Small intestine (tissue), 7 donors: Measurements from ENCODE around the gene CRYGC. TPM values are rescaled to one million over a fixed set of nuclear protein-coding genes. Genes with fewer than 3 reads are reported as not detected.

Source experiments
- DNase-seq, 2 donors: peaks; one replicate each; pipeline versions ENCODE4 v3.0.0 to v3.0.0-alpha.2; 2013
- FAIRE-seq: peaks from 2 replicates; lab custom pipeline; 2012; peaks lifted over from hg19 to GRCh38; lab: Jason Lieb, UNC
- H3K27ac ChIP-seq, 3 donors: one replicate each; pipeline ENCODE4 v1.5.1; 2013; ENCODE audit warnings: low read length in 2 of 3, mild to moderate bottlenecking in 2 of 3, control low read depth in 1 of 3, inconsistent platforms in 1 of 3, low read depth in 1 of 3, moderate library complexity in 1 of 3
- H3K27me3 ChIP-seq, 3 donors: one replicate each; pipeline ENCODE4 v1.6.1; 2013; ENCODE audit warnings: low read length in 3 of 3, inconsistent platforms in 1 of 3; ENCODE audit not compliant: control insufficient read depth in 3 of 3, insufficient read depth in 3 of 3
- H3K36me3 ChIP-seq, 3 donors: one replicate each; pipeline ENCODE4 v1.6.1; 2013; ENCODE audit warnings: low read length in 3 of 3, inconsistent platforms in 1 of 3, low read depth in 1 of 3, mild to moderate bottlenecking in 1 of 3, moderate library complexity in 1 of 3; ENCODE audit not compliant: control insufficient read depth in 3 of 3, insufficient read depth in 2 of 3
- H3K4me1 ChIP-seq, 3 donors: one replicate each; pipeline ENCODE4 v1.6.1; 2013; ENCODE audit warnings: low read length in 2 of 3, inconsistent platforms in 1 of 3, low read depth in 1 of 3, mild to moderate bottlenecking in 1 of 3, moderate library complexity in 1 of 3; ENCODE audit not compliant: control insufficient read depth in 3 of 3, insufficient read depth in 2 of 3
- H3K4me3 ChIP-seq, 3 donors: one replicate each; pipeline ENCODE4 v1.5.1; 2013; ENCODE audit warnings: low read length in 3 of 3, control low read depth in 1 of 3, inconsistent platforms in 1 of 3, low read depth in 1 of 3, mild to moderate bottlenecking in 1 of 3, moderate library complexity in 1 of 3
- H3K9me3 ChIP-seq, 2 donors: one replicate each; pipeline ENCODE4 v1.6.1; 2013; ENCODE audit warnings: low read depth in 1 of 2, low read length in 1 of 2; ENCODE audit not compliant: control insufficient read depth in 2 of 2, insufficient read depth in 1 of 2
- WGBS, 3 donors: extraction: QIAGEN DNeasy Blood & Tissue Kit; methylation state at CpG; one replicate each; pipeline ENCODE4 v1.1.7; 2013; 5-methylcytosine and 5-hydroxymethylcytosine counted together
- polyA plus RNA-seq, 4 donors: library from polyadenylated mRNA; stranded (reverse) in 3 of 4; unstranded in 1 of 4; fragments of 200-250 nt in 3 of 4; fragments of 120-200 nt in 1 of 4; gene quantifications; one replicate each; pipeline versions ENCODE4 v1.2.1 to v1.2.3, GENCODE V29; 2013
- donor health status: healthy with polysubstance abuse.
- donor health status: control.
- donor health status: control.
- donor health status: Bipolar disorder and iron deficiency.
- donor health status: healthy.

CRYGC gene
- polyA plus RNA-seq, 4 donors, result not detected

GRCh38 chr2:208097313-208097712 is 32.3 kb downstream of the CRYGC start:
- WGBS, 3 donors, result 72 to 77% (median 73%) methylated on average over 3 of the region's 3 CpGs
- Histone ChIP-seq H3K27ac (no peak overlapping the region), H3K9me3 (no peaks in the 10 kb centered on the region), H3K4me3 (no peak overlapping the region), H3K4me1 (no peaks in the 10 kb centered on the region), H3K36me3 (no peaks in the 10 kb centered on the region), H3K27me3 (no peaks in the 10 kb centered on the region)
- no peak for DNase-seq
- FAIRE-seq, result no peak

- Histone ChIP-seq H3K4me3 (no peak overlapping the region), H3K36me3 (no peaks in the 10 kb centered on the region), H3K4me1 (peaks cover 0 to 2% (median 0%) of the 10 kb centered on the region in 3 donors), H3K9me3 (no peaks in the 10 kb centered on the region), H3K27ac (no peak overlapping the region), H3K27me3 (no peaks in the 10 kb centered on the region)
- no peak for FAIRE-seq
- 77 to 89% (median 79%) methylated on average over 3 of the region's 3 CpGs for WGBS, 3 donors
- DNase-seq, result no peak
Observed at GRCh38 chr2:208096080-208096479, 33.5 kb downstream of the CRYGC start.

GRCh38 chr2:208093128-208093527 is 36.5 kb downstream of the CRYGC start:
- peaks cover 0 to 2% (median 0%) of the 10 kb centered on the region in 3 donors for H3K4me1 ChIP-seq
- H3K27ac ChIP-seq, result no peak overlapping the region
- no peak for FAIRE-seq
- no peak overlapping the region for H3K4me3 ChIP-seq
- no peak for DNase-seq
- H3K9me3 ChIP-seq, result peaks cover 0 to 4% of the 10 kb centered on the region in 2 donors
- H3K27me3 ChIP-seq, result no peaks in the 10 kb centered on the region
- no peaks in the 10 kb centered on the region for H3K36me3 ChIP-seq

DNA sequence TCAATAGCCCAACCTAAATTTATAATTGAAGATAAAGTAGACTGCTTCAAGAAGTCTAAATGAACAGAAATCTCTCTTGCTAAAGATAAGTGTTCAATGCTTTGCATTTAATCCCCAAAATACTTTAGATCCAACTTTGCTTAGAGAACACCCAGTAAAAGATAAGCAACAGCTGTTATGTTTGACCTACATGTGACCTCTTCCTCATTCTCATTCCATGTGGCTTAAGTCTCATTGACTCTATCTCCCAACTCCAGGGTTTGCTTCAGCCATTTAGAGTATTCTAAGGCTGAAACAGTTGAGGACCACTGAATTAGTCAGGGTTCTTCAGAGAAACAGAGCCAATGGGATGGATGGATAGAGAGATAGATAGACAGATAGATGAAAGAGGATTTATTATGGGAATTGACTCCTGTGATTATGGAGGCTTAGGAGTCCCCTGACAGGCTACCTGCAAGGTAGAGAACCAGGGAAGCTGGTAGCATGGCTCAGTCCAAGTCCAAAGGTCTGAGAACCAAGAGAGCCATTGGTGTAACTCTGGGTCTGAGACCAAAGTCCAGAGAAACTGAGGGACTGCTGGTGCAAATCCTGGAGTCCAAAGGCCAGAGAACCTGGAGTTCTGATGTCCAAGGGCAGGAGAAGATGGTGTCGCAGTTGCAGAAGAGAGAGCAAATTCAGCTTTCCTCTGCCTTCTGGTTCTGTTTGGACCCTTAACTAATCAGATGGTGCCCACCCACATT is 37.4 kb downstream of the CRYGC start:
- no peak overlapping the region for H3K4me3 ChIP-seq
- peaks cover 0 to 4% of the 10 kb centered on the region in 2 donors for H3K9me3 ChIP-seq
- no peaks in the 10 kb centered on the region for H3K27me3 ChIP-seq
- H3K4me1 ChIP-seq, result peaks cover 0 to 2% (median 0%) of the 10 kb centered on the region in 3 donors
- DNase-seq, result peak; percentile 6 to 84
- H3K36me3 ChIP-seq, result no peaks in the 10 kb centered on the region
- no peak for FAIRE-seq
- H3K27ac ChIP-seq, result no peak overlapping the region
- 58 to 97% (median 83%) methylated on average over 1 of the region's 1 CpG for WGBS, 3 donors

DNA sequence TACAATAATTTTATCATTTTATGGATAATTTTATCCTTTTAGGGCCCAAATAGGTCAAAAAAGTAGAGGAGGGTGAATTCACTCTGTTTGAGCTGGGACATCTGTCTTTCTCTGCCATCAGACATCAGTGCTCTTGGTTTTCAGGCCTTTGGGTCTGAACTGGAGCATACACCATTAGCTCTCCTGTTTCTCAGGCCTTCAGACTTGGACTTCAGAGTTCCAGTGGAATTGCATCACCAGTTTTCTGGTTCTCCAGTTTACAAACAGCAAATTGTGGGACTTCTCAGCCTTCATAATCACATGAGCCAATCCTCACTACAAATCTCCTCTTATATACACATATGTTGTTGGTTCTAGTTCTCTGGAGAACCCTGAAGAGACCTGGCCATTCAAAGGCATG is 39.2 kb downstream of the CRYGC start:
- DNase-seq, result no peak
- H3K4me3 ChIP-seq, result no peak overlapping the region
- peaks cover 0 to 4% of the 10 kb centered on the region in 2 donors for H3K9me3 ChIP-seq
- H3K27ac ChIP-seq, result no peak overlapping the region
- peaks cover 0 to 2% (median 0%) of the 10 kb centered on the region in 3 donors for H3K4me1 ChIP-seq
- H3K36me3 ChIP-seq, result no peaks in the 10 kb centered on the region
- no peaks in the 10 kb centered on the region for H3K27me3 ChIP-seq
- no peak for FAIRE-seq

GRCh38 chr2:208086029-208086428 is 43.6 kb downstream of the CRYGC start:
- no peak for DNase-seq
- Histone ChIP-seq H3K27ac (no peak overlapping the region), H3K9me3 (peaks cover 0 to 4% of the 10 kb centered on the region in 2 donors), H3K4me3 (no peak overlapping the region), H3K36me3 (no peaks in the 10 kb centered on the region), H3K27me3 (no peaks in the 10 kb centered on the region), H3K4me1 (no peaks in the 10 kb centered on the region)
- no peak for FAIRE-seq
- WGBS, 3 donors, result 56 to 68% (median 57%) methylated on average over 1 of the region's 1 CpG

DNA sequence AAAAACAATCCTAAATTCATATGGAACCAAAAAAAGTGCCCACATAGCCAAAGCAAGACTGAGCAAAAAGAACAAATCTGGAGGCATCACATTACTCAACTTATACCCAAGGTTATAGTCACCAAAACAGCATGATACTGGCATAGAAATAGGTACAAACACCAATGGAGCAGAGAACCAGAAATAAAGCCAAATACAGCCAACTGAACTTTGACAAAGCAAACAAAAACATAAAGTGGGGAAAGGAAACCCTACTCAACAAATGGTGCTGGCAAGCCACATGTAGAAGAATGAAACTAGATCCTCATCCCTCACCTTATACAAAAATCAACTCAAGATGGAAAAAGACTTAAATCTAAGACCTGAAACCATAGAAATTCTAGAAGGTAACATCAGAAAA is 45.8 kb downstream of the CRYGC start:
- Histone ChIP-seq H3K9me3 (no peaks in the 10 kb centered on the region), H3K36me3 (no peaks in the 10 kb centered on the region), H3K4me3 (no peak overlapping the region), H3K4me1 (no peaks in the 10 kb centered on the region), H3K27ac (no peak overlapping the region), H3K27me3 (no peaks in the 10 kb centered on the region)
- DNase-seq (no peak), FAIRE-seq (no peak)
